K562 (cell line): ENCODE measurements around the gene SOST.

ENCODE experiments used
- CBX1 ChIP-seq: sonication (generic); IDR thresholded peaks from 2 replicates; pipeline ENCODE4 v1.6.1; 2016; ENCODE audit warnings: antibody characterized with exemption, low read depth, mild to moderate bottlenecking
- CBX5 ChIP-seq: IDR thresholded peaks from 2 replicates; pipeline ENCODE4 v1.6.1; 2014; ENCODE audit warnings: low read depth, borderline replicate concordance
- CBX8 ChIP-seq: fragments of 200-600 bp; sonication (generic); IDR thresholded peaks from 2 replicates; pipeline ENCODE4 v1.6.1; 2012; ENCODE audit warnings: borderline replicate concordance, mixed run types, low read depth, mild to moderate bottlenecking, moderate library complexity, mixed read lengths, low read length, control low read depth, inconsistent platforms; ENCODE audit not compliant: poor library complexity, severe bottlenecking; ENCODE audit errors: extremely low read depth
- CREB1 ChIP-seq, 2 experiments: sonication (generic) in 1 of 2; formaldehyde crosslinking in 1 of 2; IDR thresholded peaks; 2 replicates each; pipeline versions ENCODE4 v1.6.1 to v1.8.0; 2012 to 2022; ENCODE audit warnings: inconsistent platforms in 1 of 2, mild to moderate bottlenecking in 1 of 2, missing genetic modification reagents in 1 of 2, moderate library complexity in 1 of 2
- CTCF ChIP-seq, 3 experiments: IDR thresholded peaks in 2 of 3; conservative IDR thresholded peaks in 1 of 3; 2 replicates each; pipeline ENCODE4 v1.5.1; 2011 to 2012; ENCODE audit warnings: low read length in 3 of 3, mild to moderate bottlenecking in 3 of 3, control low read depth in 2 of 3, improper control_type of control experiment in 1 of 3, inconsistent platforms in 1 of 3, low read depth in 1 of 3, mixed read lengths in 1 of 3, moderate library complexity in 1 of 3; ENCODE audit not compliant: insufficient read depth in 2 of 3
- MEIS2 ChIP-seq: fragments of 450-650 bp; IDR thresholded peaks from 2 replicates; pipeline ENCODE4 v1.6.1; 2014; ENCODE audit warnings: mild to moderate bottlenecking; ENCODE audit not compliant: partially characterized antibody
- NFYB ChIP-seq: IDR thresholded peaks from 2 replicates; pipeline ENCODE4 v1.6.1; 2011; ENCODE audit warnings: mild to moderate bottlenecking, moderate library complexity; ENCODE audit not compliant: insufficient read length; ENCODE audit errors: extremely low read depth
- POLR2AphosphoS2 ChIP-seq: IDR thresholded peaks from 2 replicates; pipeline ENCODE4 v1.6.1; 2012; ENCODE audit warnings: low read length, improper control_type of control experiment
- SMARCA4 ChIP-seq: fragments of 450-650 bp; IDR thresholded peaks from 2 replicates; pipeline ENCODE4 v1.6.1; 2016
- SOX6 ChIP-seq: fragments of 450-650 bp; IDR thresholded peaks from 2 replicates; pipeline ENCODE4 v1.6.1; 2014; ENCODE audit warnings: mild to moderate bottlenecking
- STAT6 ChIP-seq: sonication (generic); formaldehyde crosslinking; IDR thresholded peaks from 2 replicates; pipeline ENCODE4 v1.8.1; 2023; ENCODE audit warnings: mild to moderate bottlenecking, missing genetic modification reagents
- ZC3H11A ChIP-seq: IDR thresholded peaks from 2 replicates; pipeline ENCODE4 v1.6.1; 2012; ENCODE audit warnings: low read depth, low read length, improper control_type of control experiment
- ZEB2 ChIP-seq: fragments of 450-650 bp; IDR thresholded peaks from 2 replicates; pipeline ENCODE4 v1.6.1; 2016

- TF ChIP-seq STAT6 (CRISPR knock-in tag), result no peak
- no peak for TF ChIP-seq CBX8
- no peak for TF ChIP-seq CTCF (IDR thresholded peaks at IDR 0.05 in 2 of 3, conservative IDR thresholded peaks at IDR 0.05 in 1 of 3; ENCODE audit: insufficient read depth in 2 of 3, low read depth in 1 of 3, low read length in 3 of 3)
- TF ChIP-seq CBX1, result no peak
- TF ChIP-seq ZC3H11A, result no peak
- no peak for TF ChIP-seq ZEB2
- TF ChIP-seq SMARCA4, result no peak
- TF ChIP-seq CBX5, result no peak
- TF ChIP-seq MEIS2, result no peak
- TF ChIP-seq SOX6, result no peak
- no peak for TF ChIP-seq NFYB
- no peak for TF ChIP-seq POLR2AphosphoS2
- TF ChIP-seq CREB1 (IDR thresholded peaks at IDR 0.05), result no peak
- no peak for TF ChIP-seq CREB1 (CRISPR knock-in tag; IDR thresholded peaks at IDR 0.05)
These were observed 11.3 kb upstream of the SOST start for GRCh38 chr17:43769859-43770258.
